GM10266 (cell line): Measurements from ENCODE around the gene TLE1.

Experiments used
- DNase-seq: peaks from one replicate; pipeline ENCODE4 v3.0.0; 2012; ENCODE audit errors: extremely low spot score
- CTCF ChIP-seq: IDR thresholded peaks from 2 replicates; pipeline ENCODE4 v1.5.1; 2012; ENCODE audit warnings: mild to moderate bottlenecking, low read depth; ENCODE audit not compliant: control insufficient read depth, insufficient read depth; ENCODE audit errors: missing control alignments

The TLE1 gene

GRCh38 chr9:81585191-81585763 lies 104.1 kb downstream of the TLE1 start:
- no peak for TF ChIP-seq CTCF

GRCh38 chr9:81584099-81584498 lies 105.2 kb downstream of the TLE1 start:
- TF ChIP-seq CTCF = no peak

More at GRCh38 chr9:81585191-81585763, 104.1 kb downstream of the TLE1 start:
- DNase-seq = no peak

GRCh38 chr9:81581986-81582385 lies 107.4 kb downstream of the TLE1 start:
- no peak for TF ChIP-seq CTCF
- DNase-seq = no peak

More at GRCh38 chr9:81584099-81584498, 105.2 kb downstream of the TLE1 start:
- no peak for DNase-seq

GRCh38 chr9:81579381-81579780 lies 110.0 kb downstream of the TLE1 start:
- TF ChIP-seq CTCF = no peak
- DNase-seq = no peak

- no peak for TF ChIP-seq CTCF
- DNase-seq = no peak
Observed at GRCh38 chr9:81578606-81579005, 110.7 kb downstream of the TLE1 start.

GRCh38 chr9:81575956-81576355 lies 113.4 kb downstream of the TLE1 start:
- no peak for DNase-seq
- TF ChIP-seq CTCF = no peak

- no peak for DNase-seq
- TF ChIP-seq CTCF = no peak
Observed at GRCh38 chr9:81574405-81574804, 114.9 kb downstream of the TLE1 start.
